Measurements from ENCODE around the gene HES6.

Gene HES6, protein sequence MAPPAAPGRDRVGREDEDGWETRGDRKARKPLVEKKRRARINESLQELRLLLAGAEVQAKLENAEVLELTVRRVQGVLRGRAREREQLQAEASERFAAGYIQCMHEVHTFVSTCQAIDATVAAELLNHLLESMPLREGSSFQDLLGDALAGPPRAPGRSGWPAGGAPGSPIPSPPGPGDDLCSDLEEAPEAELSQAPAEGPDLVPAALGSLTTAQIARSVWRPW

DNA sequence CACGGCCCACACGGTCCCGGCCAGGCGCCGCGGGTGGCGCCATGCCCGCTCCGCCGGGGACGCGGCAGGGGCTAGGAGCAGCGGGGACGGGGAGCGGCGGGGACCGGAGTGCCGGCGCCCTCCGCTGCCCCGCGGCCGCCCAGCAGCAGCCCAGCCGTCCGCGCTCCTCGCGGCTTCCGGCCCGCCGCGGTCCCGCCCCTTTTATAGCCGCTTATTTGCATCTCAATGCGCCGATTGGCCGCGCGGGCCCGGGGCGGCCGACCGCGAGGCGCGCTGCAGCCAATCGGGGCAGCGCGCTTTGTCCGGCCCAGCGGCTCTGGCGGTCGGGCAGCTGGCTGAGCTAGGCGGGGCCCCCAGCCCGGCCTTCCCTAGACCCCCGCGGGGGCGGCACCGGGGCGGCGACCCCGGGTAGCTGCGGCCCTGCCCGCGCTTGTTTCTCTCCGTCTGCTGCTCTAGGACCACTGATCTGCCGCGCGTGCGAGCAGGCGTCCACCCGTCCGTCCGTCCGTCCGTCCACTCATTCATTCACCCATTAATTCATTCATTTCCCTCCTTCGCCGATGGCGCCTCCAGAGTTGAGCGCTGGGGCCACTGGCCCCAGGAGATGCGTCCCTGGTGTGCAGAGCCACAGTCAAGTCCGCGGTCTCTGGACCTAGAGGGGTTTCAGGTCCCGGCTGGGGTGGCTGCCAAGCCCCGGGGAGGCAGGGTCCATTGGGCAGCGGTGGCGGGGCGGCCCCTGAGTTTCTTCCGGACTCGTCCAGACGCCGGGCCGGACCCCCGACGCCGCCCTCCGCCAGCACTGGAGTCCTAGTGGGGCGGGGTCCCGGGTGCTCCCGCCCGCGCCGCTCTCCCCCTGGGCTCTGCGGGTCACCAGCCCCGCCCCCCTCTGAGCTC, at the start of gene HES6:
HES6 (minus strand) TSS at position 176 of the 894 bp plus-strand sequence; CDS start at position 43, 133 bp downstream.
- peak; percentile 82 for DNase-seq (ENCODE audit: insufficient read length, low spot score)
- no peak for FAIRE-seq
- TF ChIP-seq, protein P1, sequence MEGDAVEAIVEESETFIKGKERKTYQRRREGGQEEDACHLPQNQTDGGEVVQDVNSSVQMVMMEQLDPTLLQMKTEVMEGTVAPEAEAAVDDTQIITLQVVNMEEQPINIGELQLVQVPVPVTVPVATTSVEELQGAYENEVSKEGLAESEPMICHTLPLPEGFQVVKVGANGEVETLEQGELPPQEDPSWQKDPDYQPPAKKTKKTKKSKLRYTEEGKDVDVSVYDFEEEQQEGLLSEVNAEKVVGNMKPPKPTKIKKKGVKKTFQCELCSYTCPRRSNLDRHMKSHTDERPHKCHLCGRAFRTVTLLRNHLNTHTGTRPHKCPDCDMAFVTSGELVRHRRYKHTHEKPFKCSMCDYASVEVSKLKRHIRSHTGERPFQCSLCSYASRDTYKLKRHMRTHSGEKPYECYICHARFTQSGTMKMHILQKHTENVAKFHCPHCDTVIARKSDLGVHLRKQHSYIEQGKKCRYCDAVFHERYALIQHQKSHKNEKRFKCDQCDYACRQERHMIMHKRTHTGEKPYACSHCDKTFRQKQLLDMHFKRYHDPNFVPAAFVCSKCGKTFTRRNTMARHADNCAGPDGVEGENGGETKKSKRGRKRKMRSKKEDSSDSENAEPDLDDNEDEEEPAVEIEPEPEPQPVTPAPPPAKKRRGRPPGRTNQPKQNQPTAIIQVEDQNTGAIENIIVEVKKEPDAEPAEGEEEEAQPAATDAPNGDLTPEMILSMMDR (IDR thresholded peaks at IDR 0.05; ENCODE audit: insufficient read depth, missing control alignments) = no peak

DNA sequence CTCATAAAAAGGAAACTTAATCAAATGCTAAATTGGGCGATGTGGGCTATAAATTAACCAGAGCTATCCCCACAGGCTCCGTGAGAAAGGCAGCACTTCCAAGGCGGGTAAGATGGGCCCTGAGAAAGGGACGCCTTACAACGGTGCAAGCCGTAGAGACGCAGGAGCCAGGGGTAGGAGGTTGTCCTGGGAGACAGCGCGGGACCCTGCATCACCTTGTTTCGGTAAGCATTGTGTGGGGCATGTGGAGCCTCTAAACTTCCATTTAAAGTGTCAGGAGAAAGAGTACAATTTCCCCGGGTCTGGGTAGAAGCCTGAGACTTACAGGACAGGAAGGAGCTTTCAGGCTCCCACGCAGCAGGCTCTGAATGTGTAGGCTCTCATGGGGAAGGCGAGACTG, 49.7 kb upstream of the HES6 start:
- no peak for DNase-seq (ENCODE audit: insufficient read length, low spot score)
- TF ChIP-seq, protein P1 (IDR thresholded peaks at IDR 0.05; ENCODE audit: insufficient read depth, missing control alignments) = no peak
- no peak for FAIRE-seq

DNA sequence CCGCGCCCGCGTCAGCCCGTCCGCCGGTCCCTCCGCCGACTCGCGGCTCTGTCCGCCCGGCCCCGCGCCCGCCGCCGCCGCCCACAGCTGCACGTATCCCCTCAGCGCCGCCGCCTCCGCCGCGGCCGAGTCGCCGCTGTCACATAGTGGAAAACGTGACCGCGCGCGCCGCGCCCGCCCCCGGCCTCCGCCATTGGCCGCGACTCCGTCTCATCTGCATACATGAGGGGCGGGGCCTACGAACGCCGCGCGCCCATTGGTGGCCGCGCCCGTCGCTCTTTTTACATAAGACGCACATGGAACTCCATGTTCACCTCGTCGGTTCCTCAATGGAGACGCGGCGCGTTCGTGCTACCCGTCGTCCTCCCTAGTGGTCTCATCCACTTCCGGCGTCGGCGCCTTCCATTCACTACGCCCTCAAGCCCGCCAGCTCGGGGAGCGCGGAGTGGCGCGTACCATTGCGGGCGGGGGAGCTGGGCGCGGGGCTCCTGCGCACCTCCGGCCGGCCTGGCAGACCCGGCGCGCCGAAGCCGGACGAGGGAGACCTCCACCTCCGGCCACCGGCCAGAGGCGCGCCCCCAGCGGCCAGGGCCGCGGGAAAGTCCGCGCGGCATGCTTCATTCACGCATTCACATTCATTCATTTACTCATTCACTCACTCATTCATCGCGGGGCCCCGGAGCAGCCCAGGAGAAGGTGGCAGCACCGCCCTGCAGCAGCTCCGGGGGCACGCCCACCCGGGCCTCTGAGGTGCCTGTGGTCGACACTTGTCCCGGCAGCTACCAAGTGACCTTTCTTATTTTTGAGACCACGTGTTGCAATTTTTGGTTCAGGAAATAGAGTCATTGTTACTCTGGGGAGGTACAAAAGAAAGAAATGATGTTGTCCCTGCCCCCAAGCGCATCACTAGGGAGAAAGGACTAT, 49.1 kb upstream of the HES6 start:
- no peak for FAIRE-seq
- DNase-seq (ENCODE audit: insufficient read length, low spot score) = peak; percentile 82
- TF ChIP-seq, protein P1 (IDR thresholded peaks at IDR 0.05; ENCODE audit: insufficient read depth, missing control alignments) = peak; percentile 6

DNA sequence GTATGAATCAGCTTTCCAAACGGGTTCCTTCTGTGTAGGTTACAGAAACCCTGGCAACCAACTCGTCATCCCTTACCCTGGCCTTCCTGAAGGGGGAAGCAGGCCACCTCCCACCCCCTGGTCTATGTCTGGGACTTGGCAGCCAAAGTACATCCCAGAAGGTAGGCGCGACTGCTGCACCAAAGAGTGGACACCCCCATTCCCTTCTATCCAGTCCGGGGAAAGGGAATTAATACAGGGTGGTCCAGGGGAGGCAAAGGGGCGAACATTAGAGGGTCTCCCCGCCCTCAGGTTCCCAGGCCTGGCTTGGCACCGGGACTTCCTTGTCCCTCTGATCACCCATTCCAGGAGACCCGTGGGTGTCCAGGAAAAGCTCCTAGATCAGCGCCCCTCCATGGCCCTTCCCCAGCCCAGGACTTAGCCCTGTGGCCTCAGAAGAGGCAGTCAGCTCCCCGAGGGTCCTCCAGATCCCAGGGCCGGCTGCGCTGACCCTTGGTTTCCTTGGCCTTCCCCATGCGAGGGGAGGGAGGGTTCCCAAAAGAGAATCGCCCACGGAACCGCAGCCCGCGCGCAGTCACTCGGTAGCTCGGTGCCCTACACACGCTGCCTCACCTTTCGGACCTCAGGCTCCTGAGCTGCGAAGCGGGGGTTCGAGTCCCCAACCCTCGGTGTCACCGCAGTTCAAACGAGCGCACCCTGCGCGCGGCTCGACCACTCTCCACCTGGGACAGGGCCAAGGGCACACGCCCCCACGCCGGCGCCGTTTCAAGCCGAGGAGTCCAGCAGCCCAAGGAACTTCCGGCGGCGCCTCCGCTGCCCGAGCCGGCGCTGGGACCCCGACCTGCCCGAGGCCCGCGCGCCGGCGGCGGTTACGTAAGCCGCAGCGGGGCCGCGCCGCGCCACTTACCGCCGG, 48.2 kb upstream of the HES6 start, which contains the start of gene PER2:
PER2 (minus strand) TSS at position 874 of the 913 bp plus-strand sequence. CDS start 10,674 bp downstream, outside the sequence.
- FAIRE-seq = no peak
- TF ChIP-seq, protein P1 (IDR thresholded peaks at IDR 0.05; ENCODE audit: insufficient read depth, missing control alignments) = peak; percentile 7
- no peak for DNase-seq (ENCODE audit: insufficient read length, low spot score)

DNA sequence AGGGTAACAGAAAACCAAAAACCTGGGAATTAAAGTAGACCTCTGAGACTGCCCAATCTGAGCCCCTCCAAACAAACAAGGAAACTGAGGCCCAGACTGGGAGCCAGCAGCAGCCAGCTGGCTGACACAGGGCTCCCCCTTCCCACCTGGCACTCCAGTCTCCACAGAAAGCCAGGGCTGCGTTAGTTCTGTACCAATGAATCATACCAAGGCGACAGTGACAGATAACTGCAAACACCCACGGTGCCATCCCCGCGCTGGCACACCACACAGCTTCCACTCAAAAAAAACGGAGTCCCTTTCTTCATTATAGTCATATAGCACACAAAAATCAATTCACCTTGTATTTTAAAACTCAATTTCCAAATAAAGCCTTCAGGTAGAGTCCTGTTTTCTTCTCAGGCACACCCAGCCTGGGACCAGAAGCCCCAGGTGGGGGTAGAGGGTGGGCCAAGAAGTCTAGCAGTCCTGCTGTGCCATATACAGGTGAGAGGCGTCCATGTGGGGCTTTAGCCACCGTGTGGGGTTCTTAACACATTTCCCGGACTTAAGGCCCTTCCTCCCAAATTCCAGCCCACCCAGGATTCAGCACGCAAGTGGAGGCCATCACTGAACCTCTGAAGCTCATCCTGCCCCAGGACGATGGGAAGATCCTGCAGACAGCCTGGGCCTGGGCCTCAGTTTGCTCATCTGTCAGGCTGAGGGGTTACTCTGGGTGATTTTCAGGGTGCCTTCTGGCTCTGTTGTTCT, 47.3 kb upstream of the HES6 start:
- DNase-seq (ENCODE audit: insufficient read length, low spot score) (no peak), FAIRE-seq (no peak)
- TF ChIP-seq, protein P1 (IDR thresholded peaks at IDR 0.05; ENCODE audit: insufficient read depth, missing control alignments) = no peak

Data from D721Med (cell line).